Osteoblast (primary cell): ENCODE results near the gene RHPN2. TPM values are rescaled to one million over a fixed set of nuclear protein-coding genes. Genes with fewer than 3 reads are reported as not detected.
"Not testable (repeated sequence)": the region's sequence is repeated elsewhere in the genome, so short reads cannot be mapped to it uniquely, and the experiment has no call there.

Experiments used
- DNase-seq: peaks from one replicate; pipeline ENCODE4 v3.0.0; 2011; ENCODE audit warnings: low spot score, mixed read lengths; ENCODE audit not compliant: insufficient read length; ENCODE audit errors: missing footprints
- H2AFZ ChIP-seq: 2 replicates; pipeline ENCODE4 v1.6.0; 2011; ENCODE audit warnings: mild to moderate bottlenecking, low read length
- H3K27ac ChIP-seq: 2 replicates; pipeline ENCODE4 v1.5.1; 2011; ENCODE audit warnings: mild to moderate bottlenecking, low read depth, low read length, moderate library complexity
- H3K27me3 ChIP-seq: 2 replicates; pipeline ENCODE4 v1.6.0; 2012; ENCODE audit warnings: mild to moderate bottlenecking, control low read depth, inconsistent platforms, low read length, moderate library complexity; ENCODE audit not compliant: insufficient read depth
- H3K36me3 ChIP-seq: 2 replicates; pipeline ENCODE4 v1.5.1; 2011; ENCODE audit warnings: mild to moderate bottlenecking, low read length, control low read depth, moderate library complexity; ENCODE audit not compliant: insufficient read depth
- H3K4me1 ChIP-seq: 2 replicates; pipeline ENCODE4 v1.5.1; 2011; ENCODE audit warnings: mild to moderate bottlenecking, low read length, control low read depth, moderate library complexity; ENCODE audit not compliant: insufficient read depth
- H3K4me2 ChIP-seq: 2 replicates; pipeline ENCODE4 v1.6.0; 2011; ENCODE audit warnings: mild to moderate bottlenecking, low read length; ENCODE audit not compliant: insufficient read depth
- H3K4me3 ChIP-seq: fragments of 200-600 bp; sonication (generic); 3 replicates; pipeline ENCODE4 v1.5.1; 2012; ENCODE audit warnings: mild to moderate bottlenecking, low read length, inconsistent platforms; ENCODE audit not compliant: insufficient read depth
- H3K79me2 ChIP-seq: 2 replicates; pipeline ENCODE4 v1.6.0; 2012; ENCODE audit warnings: mild to moderate bottlenecking, low read length, control low read depth, inconsistent platforms; ENCODE audit not compliant: insufficient read depth
- H3K9me3 ChIP-seq: 2 replicates; pipeline ENCODE4 v1.5.1; 2011; ENCODE audit warnings: low read depth, low read length, control low read depth
- H4K20me1 ChIP-seq: 2 replicates; pipeline ENCODE4 v1.6.0; 2012; ENCODE audit warnings: mild to moderate bottlenecking, low read length, control low read depth; ENCODE audit not compliant: insufficient read depth
- total RNA-seq: library from RNA; depleted of rRNA; stranded (reverse); fragments of >200 nt; gene quantifications from 2 replicates; pipeline ENCODE4 v1.2.3, GENCODE V29; 2012
- TF ChIP-seq, protein P1 (sequence below): IDR thresholded peaks from 2 replicates; pipeline ENCODE4 v1.5.1; 2011; ENCODE audit warnings: mild to moderate bottlenecking, low read depth, low read length, moderate library complexity; ENCODE audit errors: extremely low read depth

The RHPN2 gene
- total RNA-seq, 1 donor: 1.4 TPM

DNA sequence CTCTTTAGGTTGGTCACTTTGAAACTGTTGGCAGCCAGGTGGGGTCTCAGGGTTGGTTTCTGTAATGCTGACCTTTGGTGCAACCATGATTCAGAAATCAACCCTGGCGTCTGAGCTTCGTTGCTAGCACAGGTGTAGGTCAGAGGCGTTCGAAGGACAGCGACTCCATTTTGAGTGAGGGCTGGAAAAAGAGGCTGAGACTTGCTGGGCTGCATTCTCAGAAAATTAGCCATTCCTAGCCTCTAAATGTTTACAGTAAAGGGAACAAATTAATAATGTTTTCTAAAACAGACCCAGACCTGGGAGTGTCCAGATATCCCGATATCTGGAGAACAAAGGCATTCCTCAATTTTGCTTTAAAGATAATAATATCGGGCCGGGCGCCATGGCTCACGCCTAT is 29.2 kb downstream of the RHPN2 start:
- Histone ChIP-seq H4K20me1 (no peaks in the 10 kb centered on the region), H3K4me2 (no peak overlapping the region), H3K27me3 (no peaks in the 10 kb centered on the region), H3K36me3 (no peaks in the 10 kb centered on the region), H3K4me1 (no peaks in the 10 kb centered on the region), H2AFZ (no peak overlapping the region), H3K9me3 (no peaks in the 10 kb centered on the region), H3K79me2 (no peaks in the 10 kb centered on the region), H3K27ac (no peak overlapping the region), H3K4me3 (no peak overlapping the region)
- no peak for DNase-seq
- TF ChIP-seq, protein P1, sequence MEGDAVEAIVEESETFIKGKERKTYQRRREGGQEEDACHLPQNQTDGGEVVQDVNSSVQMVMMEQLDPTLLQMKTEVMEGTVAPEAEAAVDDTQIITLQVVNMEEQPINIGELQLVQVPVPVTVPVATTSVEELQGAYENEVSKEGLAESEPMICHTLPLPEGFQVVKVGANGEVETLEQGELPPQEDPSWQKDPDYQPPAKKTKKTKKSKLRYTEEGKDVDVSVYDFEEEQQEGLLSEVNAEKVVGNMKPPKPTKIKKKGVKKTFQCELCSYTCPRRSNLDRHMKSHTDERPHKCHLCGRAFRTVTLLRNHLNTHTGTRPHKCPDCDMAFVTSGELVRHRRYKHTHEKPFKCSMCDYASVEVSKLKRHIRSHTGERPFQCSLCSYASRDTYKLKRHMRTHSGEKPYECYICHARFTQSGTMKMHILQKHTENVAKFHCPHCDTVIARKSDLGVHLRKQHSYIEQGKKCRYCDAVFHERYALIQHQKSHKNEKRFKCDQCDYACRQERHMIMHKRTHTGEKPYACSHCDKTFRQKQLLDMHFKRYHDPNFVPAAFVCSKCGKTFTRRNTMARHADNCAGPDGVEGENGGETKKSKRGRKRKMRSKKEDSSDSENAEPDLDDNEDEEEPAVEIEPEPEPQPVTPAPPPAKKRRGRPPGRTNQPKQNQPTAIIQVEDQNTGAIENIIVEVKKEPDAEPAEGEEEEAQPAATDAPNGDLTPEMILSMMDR: no peak

- H3K27ac ChIP-seq: no peak overlapping the region
- TF ChIP-seq, protein P1: no peak
- no peak overlapping the region for H3K4me3 ChIP-seq
- no peak overlapping the region for H3K4me2 ChIP-seq
- DNase-seq: peak; percentile 48
- no peaks in the 10 kb centered on the region for H3K4me1 ChIP-seq
- H3K27me3 ChIP-seq: no peaks in the 10 kb centered on the region
- no peaks in the 10 kb centered on the region for H3K36me3 ChIP-seq
- H4K20me1 ChIP-seq: no peaks in the 10 kb centered on the region
- H3K79me2 ChIP-seq: no peaks in the 10 kb centered on the region
- no peak overlapping the region for H2AFZ ChIP-seq
- no peaks in the 10 kb centered on the region for H3K9me3 ChIP-seq
Observed at GRCh38 chr19:33032218-33032781, 32.4 kb downstream of the RHPN2 start.

DNA sequence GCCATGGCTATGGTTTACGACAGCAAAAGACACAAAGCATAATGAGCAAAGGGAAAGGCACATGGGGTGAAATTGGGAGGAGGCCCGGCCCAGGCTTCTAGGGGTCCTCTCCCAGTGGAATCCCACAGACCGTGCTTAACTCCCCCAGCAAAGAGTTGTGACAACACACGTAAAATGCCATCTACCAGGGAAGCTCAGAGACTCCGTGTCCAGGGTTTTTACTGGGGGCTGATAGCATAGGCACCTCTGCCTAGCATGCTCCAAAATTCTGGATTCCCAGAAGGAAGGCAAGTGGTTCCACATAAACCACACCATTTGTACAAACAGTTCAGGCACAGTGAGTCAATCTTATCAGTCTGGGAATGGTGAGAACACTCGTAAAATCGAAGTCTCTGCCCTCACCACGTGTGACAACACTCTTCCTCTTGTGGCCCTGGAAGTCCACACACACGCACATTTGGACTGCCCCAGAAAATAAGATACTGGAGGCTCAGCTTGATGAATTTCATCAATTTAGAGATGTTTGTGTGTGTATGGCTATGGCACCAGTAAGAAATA is 34.9 kb downstream of the RHPN2 start:
- Histone ChIP-seq H3K27me3 (no peaks in the 10 kb centered on the region), H3K79me2 (no peaks in the 10 kb centered on the region), H3K4me2 (no peak overlapping the region), H3K36me3 (no peaks in the 10 kb centered on the region), H2AFZ (no peak overlapping the region), H3K27ac (no peak overlapping the region), H3K9me3 (no peaks in the 10 kb centered on the region), H3K4me1 (no peaks in the 10 kb centered on the region), H3K4me3 (no peak overlapping the region), H4K20me1 (no peaks in the 10 kb centered on the region)
- no peak for DNase-seq
- TF ChIP-seq, protein P1: no peak

- not testable (repeated sequence) for H4K20me1 ChIP-seq, H3K4me1 ChIP-seq, H2AFZ ChIP-seq, H3K36me3 ChIP-seq, H3K9me3 ChIP-seq, DNase-seq, H3K27me3 ChIP-seq, H3K79me2 ChIP-seq, H3K4me3 ChIP-seq, H3K4me2 ChIP-seq, H3K27ac ChIP-seq
Observed at GRCh38 chr19:33026602-33027001, 38.1 kb downstream of the RHPN2 start.

GRCh38 chr19:33025468-33026238 is 39.0 kb downstream of the RHPN2 start:
- H3K79me2 ChIP-seq, H3K27ac ChIP-seq, H3K9me3 ChIP-seq, H3K4me1 ChIP-seq, H3K27me3 ChIP-seq, H2AFZ ChIP-seq, H3K4me2 ChIP-seq, H3K36me3 ChIP-seq, H4K20me1 ChIP-seq, H3K4me3 ChIP-seq, DNase-seq: not testable (repeated sequence)
